HEK293 (cell line): ENCODE measurements around the gene RSPH1.

ENCODE experiments used
- CTCF ChIA-PET: fragments of 350-600 bp; formaldehyde crosslinking; extraction: SDS; loops from one replicate; lab custom pipeline; 2021; ENCODE audit warnings: antibody characterized with exemption; lab: Yijun Ruan, JAX
- POLR2A ChIA-PET: fragments of 300-600 bp; formaldehyde crosslinking; extraction: SDS; loops from one replicate; lab custom pipeline; 2020; ENCODE audit warnings: antibody characterized with exemption, inconsistent platforms; lab: Yijun Ruan, JAX
- H3K27ac ChIP-seq: fragments of 200-500 bp; sonication (Bioruptor generic); 2 replicates; pipeline ENCODE4 v1.5.1; 2014; ENCODE audit warnings: low read depth, low read length, control low read depth, inconsistent platforms; ENCODE audit errors: extremely low read depth
- H3K36me3 ChIP-seq, 2 experiments: fragments of 200-500 bp in 1 of 2; sonication (Bioruptor generic) in 1 of 2; 1 replicate in 1 of 2; 2 replicates in 1 of 2; pipeline ENCODE4 v1.5.1; 2014 to 2017; ENCODE audit warnings: inconsistent platforms in 2 of 2, low read length in 2 of 2; ENCODE audit not compliant: control insufficient read depth in 2 of 2, insufficient read depth in 1 of 2
- H3K4me1 ChIP-seq: fragments of 200-500 bp; sonication (Bioruptor generic); 2 replicates; pipeline ENCODE4 v1.5.1; 2014; ENCODE audit warnings: mild to moderate bottlenecking, low read length, inconsistent platforms; ENCODE audit not compliant: control insufficient read depth, insufficient read depth
- H3K4me3 ChIP-seq: 2 replicates; pipeline ENCODE4 v1.5.1; 2011; ENCODE audit warnings: low read depth, mild to moderate bottlenecking, control low read depth, low read length, moderate library complexity
- H3K9me3 ChIP-seq: fragments of 200-500 bp; sonication (Bioruptor generic); 2 replicates; pipeline ENCODE4 v1.5.1; 2014; ENCODE audit warnings: low read depth, low read length, inconsistent platforms; ENCODE audit not compliant: control insufficient read depth, insufficient read depth
- GFI1B ChIP-seq: fragments of 450-650 bp; formaldehyde crosslinking; IDR thresholded peaks from 2 replicates; pipeline ENCODE4 v1.5.1; 2016; ENCODE audit warnings: missing biosample characterization, missing genetic modification characterization
- IKZF3 ChIP-seq: fragments of 450-650 bp; IDR thresholded peaks from 2 replicates; pipeline ENCODE4 v1.5.0; 2018; ENCODE audit warnings: missing biosample characterization, mild to moderate bottlenecking, missing genetic modification characterization, moderate library complexity
- ZBTB48 ChIP-seq: fragments of 450-650 bp; formaldehyde crosslinking; IDR thresholded peaks from 2 replicates; pipeline ENCODE4 v1.5.1; 2016; ENCODE audit warnings: missing biosample characterization, missing genetic modification characterization
- ZFP69B ChIP-seq: fragments of 450-650 bp; formaldehyde crosslinking; IDR thresholded peaks from 2 replicates; pipeline ENCODE4 v1.5.1; 2016; ENCODE audit warnings: missing biosample characterization, missing genetic modification characterization
- ZIC2 ChIP-seq: fragments of 450-650 bp; formaldehyde crosslinking; IDR thresholded peaks from 2 replicates; pipeline ENCODE4 v1.5.1; 2016; ENCODE audit warnings: missing biosample characterization, missing genetic modification characterization
- ZNF157 ChIP-seq: fragments of 450-650 bp; formaldehyde crosslinking; IDR thresholded peaks from 2 replicates; pipeline ENCODE4 v1.5.1; 2016; ENCODE audit warnings: missing biosample characterization, missing genetic modification characterization
- ZNF174 ChIP-seq: fragments of 450-650 bp; formaldehyde crosslinking; IDR thresholded peaks from 2 replicates; pipeline ENCODE4 v1.5.0; 2017; ENCODE audit warnings: missing biosample characterization, mild to moderate bottlenecking, missing genetic modification characterization
- ZNF19 ChIP-seq: fragments of 450-650 bp; formaldehyde crosslinking; IDR thresholded peaks from 2 replicates; pipeline ENCODE4; 2016; ENCODE audit warnings: missing biosample characterization, missing genetic modification characterization, low read depth
- ZNF37A ChIP-seq: fragments of 450-650 bp; IDR thresholded peaks from 2 replicates; pipeline ENCODE4 v1.5.1; 2018; ENCODE audit warnings: missing biosample characterization, missing genetic modification characterization
- ZNF423 ChIP-seq: fragments of 450-650 bp; formaldehyde crosslinking; IDR thresholded peaks from 2 replicates; pipeline ENCODE4 v1.5.1; 2016; ENCODE audit warnings: missing biosample characterization, missing genetic modification characterization
- ZNF510 ChIP-seq: fragments of 450-650 bp; formaldehyde crosslinking; IDR thresholded peaks from 2 replicates; pipeline ENCODE4 v1.5.1; 2018; ENCODE audit warnings: mild to moderate bottlenecking, missing genetic modification characterization, missing biosample characterization; ENCODE audit not compliant: insufficient replicate concordance
- ZNF530 ChIP-seq: fragments of 450-650 bp; formaldehyde crosslinking; IDR thresholded peaks from 2 replicates; pipeline ENCODE4 v1.5.1; 2016; ENCODE audit warnings: low read depth, missing biosample characterization, missing genetic modification characterization
- ZNF768 ChIP-seq: fragments of 450-650 bp; formaldehyde crosslinking; IDR thresholded peaks from 2 replicates; pipeline ENCODE4 v1.5.1; 2018; ENCODE audit warnings: missing biosample characterization, mild to moderate bottlenecking, missing genetic modification characterization
- ZNF792 ChIP-seq: fragments of 450-650 bp; formaldehyde crosslinking; IDR thresholded peaks from 2 replicates; pipeline ENCODE4 v1.5.1; 2016; ENCODE audit warnings: missing biosample characterization, missing genetic modification characterization
- TF ChIP-seq, protein P1 (sequence below): fragments of 450-650 bp; formaldehyde crosslinking; IDR thresholded peaks from 2 replicates; pipeline ENCODE4 v1.5.1; 2017; ENCODE audit warnings: missing biosample characterization, missing genetic modification characterization
- TF ChIP-seq, protein P2 (sequence below): IDR thresholded peaks from 2 replicates; pipeline ENCODE4 v1.6.1; 2011; ENCODE audit warnings: mild to moderate bottlenecking, low read depth, low read length, borderline replicate concordance
- TF ChIP-seq, protein P3 (sequence below): fragments of 450-650 bp; IDR thresholded peaks from 2 replicates; pipeline ENCODE4 v1.5.1; 2018; ENCODE audit warnings: missing biosample characterization, mild to moderate bottlenecking, missing genetic modification characterization
- TF ChIP-seq, protein P4 (sequence below): fragments of 450-650 bp; formaldehyde crosslinking; IDR thresholded peaks from 2 replicates; pipeline ENCODE4 v1.5.1; 2017; ENCODE audit warnings: missing biosample characterization, missing genetic modification characterization
- TF ChIP-seq, protein P5 (sequence below): fragments of 450-650 bp; IDR thresholded peaks from 2 replicates; pipeline ENCODE4 v1.5.1; 2018; ENCODE audit warnings: missing biosample characterization, missing genetic modification characterization

Gene RSPH1

DNA sequence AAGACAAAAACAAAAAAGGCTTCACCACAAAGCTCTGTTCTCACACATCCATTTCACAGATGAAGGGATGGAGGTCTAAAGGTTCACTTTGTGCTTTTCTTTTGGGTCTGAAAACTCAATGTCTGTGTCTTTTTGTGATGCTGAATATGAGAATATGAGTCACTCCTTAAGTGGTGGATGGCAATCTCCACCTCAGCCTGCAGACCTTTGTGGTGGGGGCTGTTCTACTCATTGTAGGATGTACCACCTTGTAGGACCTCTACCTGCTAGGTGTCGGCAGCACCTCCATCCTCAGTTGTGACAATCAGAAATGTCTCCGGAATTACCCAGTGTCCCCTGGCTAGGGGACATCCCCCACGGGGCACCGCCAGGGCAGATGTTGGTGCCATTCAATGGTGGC, 49.5 kb downstream of the RSPH1 start:
- CTCF ChIA-PET = no interaction called here
- Histone ChIP-seq H3K36me3 (no peaks in the 10 kb centered on the region), H3K4me3 (no peak overlapping the region), H3K27ac (no peak overlapping the region), H3K9me3 (no peaks in the 10 kb centered on the region), H3K4me1 (no peaks in the 10 kb centered on the region)
- POLR2A ChIA-PET = no interaction called here
- no peak for TF ChIP-seq ZNF510 (tag by site-specific recombination)
- no peak for TF ChIP-seq ZNF37A

DNA sequence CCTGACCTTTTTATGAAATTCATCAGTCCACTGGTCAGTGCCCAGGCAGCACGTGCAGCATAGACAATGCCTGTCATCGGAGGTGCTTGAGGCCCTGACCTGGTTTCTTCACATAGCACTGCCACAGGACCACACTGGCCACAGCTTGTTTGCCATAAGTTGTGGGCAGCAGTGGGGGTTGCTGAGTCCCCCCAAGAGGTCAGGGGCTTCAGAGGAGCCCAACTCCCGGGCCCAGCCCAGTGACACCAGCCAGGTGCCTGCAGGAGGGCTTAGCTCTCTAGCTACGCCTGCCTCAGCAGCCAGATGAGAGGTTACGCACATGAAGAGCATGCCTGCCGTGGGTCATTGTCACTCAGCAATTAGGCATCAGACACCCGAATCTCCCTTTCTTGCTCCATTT, 50.7 kb downstream of the RSPH1 start:
- no peak overlapping the region for H3K27ac ChIP-seq

More for the DNA sequence above, 50.7 kb downstream of the RSPH1 start:
- no peaks in the 10 kb centered on the region for H3K36me3 ChIP-seq
- H3K4me1 ChIP-seq = no peaks in the 10 kb centered on the region
- TF ChIP-seq ZIC2 (tag by site-specific recombination) (no peak), ZNF768 (no peak), GFI1B (tag by site-specific recombination) (no peak), ZNF19 (tag by site-specific recombination) (no peak), ZNF423 (tag by site-specific recombination) (no peak), ZNF530 (tag by site-specific recombination) (no peak), ZBTB48 (tag by site-specific recombination) (no peak), ZNF157 (no peak), ZFP69B (no peak), ZNF174 (tag by site-specific recombination) (no peak), ZNF792 (no peak), IKZF3 (tag by site-specific recombination) (no peak)
- TF ChIP-seq, protein P1, sequence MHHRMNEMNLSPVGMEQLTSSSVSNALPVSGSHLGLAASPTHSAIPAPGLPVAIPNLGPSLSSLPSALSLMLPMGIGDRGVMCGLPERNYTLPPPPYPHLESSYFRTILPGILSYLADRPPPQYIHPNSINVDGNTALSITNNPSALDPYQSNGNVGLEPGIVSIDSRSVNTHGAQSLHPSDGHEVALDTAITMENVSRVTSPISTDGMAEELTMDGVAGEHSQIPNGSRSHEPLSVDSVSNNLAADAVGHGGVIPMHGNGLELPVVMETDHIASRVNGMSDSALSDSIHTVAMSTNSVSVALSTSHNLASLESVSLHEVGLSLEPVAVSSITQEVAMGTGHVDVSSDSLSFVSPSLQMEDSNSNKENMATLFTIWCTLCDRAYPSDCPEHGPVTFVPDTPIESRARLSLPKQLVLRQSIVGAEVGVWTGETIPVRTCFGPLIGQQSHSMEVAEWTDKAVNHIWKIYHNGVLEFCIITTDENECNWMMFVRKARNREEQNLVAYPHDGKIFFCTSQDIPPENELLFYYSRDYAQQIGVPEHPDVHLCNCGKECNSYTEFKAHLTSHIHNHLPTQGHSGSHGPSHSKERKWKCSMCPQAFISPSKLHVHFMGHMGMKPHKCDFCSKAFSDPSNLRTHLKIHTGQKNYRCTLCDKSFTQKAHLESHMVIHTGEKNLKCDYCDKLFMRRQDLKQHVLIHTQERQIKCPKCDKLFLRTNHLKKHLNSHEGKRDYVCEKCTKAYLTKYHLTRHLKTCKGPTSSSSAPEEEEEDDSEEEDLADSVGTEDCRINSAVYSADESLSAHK = no peak
- TF ChIP-seq, protein P2, sequence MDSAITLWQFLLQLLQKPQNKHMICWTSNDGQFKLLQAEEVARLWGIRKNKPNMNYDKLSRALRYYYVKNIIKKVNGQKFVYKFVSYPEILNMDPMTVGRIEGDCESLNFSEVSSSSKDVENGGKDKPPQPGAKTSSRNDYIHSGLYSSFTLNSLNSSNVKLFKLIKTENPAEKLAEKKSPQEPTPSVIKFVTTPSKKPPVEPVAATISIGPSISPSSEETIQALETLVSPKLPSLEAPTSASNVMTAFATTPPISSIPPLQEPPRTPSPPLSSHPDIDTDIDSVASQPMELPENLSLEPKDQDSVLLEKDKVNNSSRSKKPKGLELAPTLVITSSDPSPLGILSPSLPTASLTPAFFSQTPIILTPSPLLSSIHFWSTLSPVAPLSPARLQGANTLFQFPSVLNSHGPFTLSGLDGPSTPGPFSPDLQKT = no peak
- TF ChIP-seq, protein P3, sequence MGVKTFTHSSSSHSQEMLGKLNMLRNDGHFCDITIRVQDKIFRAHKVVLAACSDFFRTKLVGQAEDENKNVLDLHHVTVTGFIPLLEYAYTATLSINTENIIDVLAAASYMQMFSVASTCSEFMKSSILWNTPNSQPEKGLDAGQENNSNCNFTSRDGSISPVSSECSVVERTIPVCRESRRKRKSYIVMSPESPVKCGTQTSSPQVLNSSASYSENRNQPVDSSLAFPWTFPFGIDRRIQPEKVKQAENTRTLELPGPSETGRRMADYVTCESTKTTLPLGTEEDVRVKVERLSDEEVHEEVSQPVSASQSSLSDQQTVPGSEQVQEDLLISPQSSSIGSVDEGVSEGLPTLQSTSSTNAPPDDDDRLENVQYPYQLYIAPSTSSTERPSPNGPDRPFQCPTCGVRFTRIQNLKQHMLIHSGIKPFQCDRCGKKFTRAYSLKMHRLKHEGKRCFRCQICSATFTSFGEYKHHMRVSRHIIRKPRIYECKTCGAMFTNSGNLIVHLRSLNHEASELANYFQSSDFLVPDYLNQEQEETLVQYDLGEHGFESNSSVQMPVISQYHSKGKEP (tag by site-specific recombination) = no peak
- TF ChIP-seq, protein P4, sequence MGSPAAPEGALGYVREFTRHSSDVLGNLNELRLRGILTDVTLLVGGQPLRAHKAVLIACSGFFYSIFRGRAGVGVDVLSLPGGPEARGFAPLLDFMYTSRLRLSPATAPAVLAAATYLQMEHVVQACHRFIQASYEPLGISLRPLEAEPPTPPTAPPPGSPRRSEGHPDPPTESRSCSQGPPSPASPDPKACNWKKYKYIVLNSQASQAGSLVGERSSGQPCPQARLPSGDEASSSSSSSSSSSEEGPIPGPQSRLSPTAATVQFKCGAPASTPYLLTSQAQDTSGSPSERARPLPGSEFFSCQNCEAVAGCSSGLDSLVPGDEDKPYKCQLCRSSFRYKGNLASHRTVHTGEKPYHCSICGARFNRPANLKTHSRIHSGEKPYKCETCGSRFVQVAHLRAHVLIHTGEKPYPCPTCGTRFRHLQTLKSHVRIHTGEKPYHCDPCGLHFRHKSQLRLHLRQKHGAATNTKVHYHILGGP = no peak
- TF ChIP-seq, protein P5, sequence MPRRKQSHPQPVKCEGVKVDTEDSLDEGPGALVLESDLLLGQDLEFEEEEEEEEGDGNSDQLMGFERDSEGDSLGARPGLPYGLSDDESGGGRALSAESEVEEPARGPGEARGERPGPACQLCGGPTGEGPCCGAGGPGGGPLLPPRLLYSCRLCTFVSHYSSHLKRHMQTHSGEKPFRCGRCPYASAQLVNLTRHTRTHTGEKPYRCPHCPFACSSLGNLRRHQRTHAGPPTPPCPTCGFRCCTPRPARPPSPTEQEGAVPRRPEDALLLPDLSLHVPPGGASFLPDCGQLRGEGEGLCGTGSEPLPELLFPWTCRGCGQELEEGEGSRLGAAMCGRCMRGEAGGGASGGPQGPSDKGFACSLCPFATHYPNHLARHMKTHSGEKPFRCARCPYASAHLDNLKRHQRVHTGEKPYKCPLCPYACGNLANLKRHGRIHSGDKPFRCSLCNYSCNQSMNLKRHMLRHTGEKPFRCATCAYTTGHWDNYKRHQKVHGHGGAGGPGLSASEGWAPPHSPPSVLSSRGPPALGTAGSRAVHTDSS (tag by site-specific recombination) = no peak
- POLR2A ChIA-PET = no interaction called here
- CTCF ChIA-PET = interaction anchor here (0.7 to 1.1 kb wide), 3 partner anchors 46 to 149 kb away, joined by 3 to 4 read pairs (median 3); no protein-coding TSS in a partner anchor
- no peaks in the 10 kb centered on the region for H3K9me3 ChIP-seq
- no peak overlapping the region for H3K4me3 ChIP-seq
